ENCODE results near the gene CD99.

CD99 gene, protein sequence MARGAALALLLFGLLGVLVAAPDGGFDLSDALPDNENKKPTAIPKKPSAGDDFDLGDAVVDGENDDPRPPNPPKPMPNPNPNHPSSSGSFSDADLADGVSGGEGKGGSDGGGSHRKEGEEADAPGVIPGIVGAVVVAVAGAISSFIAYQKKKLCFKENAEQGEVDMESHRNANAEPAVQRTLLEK

DNA sequence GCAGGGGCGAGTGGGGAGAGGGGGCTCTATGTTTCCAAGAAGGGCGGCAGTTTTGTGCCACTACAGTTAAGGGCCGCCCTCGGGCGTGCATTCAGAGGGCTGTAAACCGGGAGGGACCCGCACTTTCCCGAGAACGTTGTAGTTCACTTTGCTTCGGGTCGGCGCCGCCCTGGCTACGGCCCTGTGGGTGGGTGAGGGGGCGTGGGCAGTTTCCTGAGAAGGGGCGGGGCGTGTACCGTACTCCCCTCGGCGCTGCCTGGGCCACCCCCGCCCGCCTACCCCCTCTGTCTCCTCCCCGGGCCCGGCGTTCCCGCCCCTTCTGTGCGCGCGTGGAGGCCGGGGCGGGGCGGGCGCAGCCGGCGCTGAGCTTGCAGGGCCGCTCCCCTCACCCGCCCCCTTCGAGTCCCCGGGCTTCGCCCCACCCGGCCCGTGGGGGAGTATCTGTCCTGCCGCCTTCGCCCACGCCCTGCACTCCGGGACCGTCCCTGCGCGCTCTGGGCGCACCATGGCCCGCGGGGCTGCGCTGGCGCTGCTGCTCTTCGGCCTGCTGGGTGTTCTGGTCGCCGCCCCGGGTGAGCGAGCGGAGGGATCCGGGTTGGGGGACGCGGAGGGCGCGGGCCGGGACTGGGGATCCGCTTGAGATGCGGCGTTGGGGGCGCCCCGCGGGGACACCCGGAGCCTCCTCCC, at the start of gene CD99:
Gene CD99, plus strand, starts transcription at position 440 of the 687 bp plus-strand sequence. Its CDS starts 66 bp downstream, at position 506.
- peak; percentile 58 for DNase-seq (ENCODE audit: low read depth, low spot score)

DNA sequence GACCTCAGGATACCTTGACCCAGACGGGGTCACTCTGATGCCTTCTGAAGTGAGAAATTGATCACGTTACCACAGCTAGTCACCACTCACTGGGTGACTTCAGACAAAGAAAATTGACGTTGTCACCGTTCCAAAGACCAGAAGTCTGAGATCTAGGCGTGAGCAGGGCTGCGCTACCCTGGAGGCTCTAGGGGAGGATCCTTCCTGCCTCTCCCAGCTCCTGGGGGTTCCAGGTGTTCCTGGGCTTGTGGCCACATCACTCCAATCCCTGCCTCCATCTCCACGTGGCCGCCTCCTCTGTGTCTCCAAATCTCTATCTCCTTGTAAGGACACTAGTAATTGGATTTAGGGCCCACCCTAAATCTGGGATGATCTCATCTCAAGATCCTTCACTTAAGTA, 48.9 kb upstream of the CD99 start:
- DNase-seq (ENCODE audit: low read depth, low spot score): no peak

DNA sequence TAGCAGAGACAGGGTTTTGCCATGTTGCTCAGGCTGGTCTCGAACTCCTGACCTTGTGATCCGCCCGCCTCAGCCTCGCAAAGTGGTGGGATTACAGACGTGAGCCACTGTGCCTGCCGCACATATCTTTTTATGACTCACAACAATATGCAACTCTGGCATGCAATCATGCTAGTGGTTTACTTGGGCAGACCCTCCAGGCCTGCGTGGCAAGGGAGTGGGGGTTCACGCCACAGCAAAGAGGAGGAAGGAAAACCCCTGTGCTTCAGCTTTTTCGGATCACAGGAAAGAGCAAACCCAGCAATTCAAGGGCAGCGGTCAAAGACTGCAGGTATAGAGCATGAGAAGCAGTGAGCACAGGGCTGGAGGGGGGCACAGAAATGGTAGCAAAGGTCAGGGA, 48.3 kb upstream of the CD99 start:
- no peak for DNase-seq (ENCODE audit: low read depth, low spot score)

DNA sequence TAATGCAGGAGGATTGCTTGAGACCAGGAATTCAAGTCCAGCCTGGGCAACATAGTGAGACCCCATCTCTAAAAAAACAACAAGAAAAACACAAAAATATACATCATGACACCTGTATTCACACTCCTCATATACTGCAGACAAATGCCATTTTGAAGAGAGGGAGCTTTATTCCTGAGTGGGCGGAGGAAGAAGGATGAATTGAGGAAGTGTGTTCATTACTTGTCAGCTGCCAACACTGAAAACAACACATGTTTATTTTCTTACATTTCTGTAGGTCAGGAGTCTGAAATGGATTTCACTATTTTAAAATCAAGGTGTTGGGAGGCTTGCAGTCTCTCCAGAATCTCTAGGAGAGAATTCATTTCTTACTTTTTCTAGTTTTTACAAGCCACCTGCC, 47.2 kb upstream of the CD99 start:
- DNase-seq (ENCODE audit: low read depth, low spot score): no peak

DNA sequence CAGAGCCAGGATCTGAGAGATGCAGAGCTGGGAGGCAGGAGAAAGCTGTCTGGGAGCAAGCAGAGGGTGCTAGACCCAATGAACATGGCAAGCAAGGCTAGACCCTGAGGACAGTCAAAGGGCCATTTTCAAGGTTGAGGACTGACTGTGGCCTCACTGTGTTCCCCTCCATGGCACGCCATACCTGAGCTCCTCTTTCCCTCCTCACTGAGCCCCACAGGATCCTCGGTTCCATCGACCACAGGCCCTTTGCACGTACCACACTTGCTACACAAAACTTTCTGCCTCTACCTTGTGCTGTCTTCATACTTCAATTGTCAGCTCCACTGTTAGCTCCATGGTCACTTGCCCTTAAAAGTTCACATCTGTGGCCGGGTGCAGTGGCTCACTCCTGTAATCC, 45.5 kb upstream of the CD99 start:
- no peak for DNase-seq (ENCODE audit: low read depth, low spot score)

DNA sequence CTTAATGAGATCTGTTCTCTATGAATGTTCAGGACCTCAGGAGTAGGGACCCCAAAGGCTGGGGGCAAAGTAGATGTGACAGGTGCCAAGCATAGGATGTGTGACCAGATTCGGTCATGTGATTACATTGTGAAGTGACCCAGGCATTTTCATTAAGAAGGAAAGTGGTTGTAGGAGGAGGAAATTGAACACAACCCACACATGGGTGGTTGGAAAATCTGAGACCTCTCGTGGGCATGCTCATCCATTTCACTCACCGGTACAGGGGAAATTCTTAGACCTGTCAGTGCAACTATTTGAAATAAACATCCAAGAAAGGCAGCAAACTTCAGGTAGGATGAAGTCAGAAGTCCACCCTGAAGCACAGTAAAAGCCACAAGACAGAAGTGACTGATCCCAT, 43.5 kb upstream of the CD99 start:
- no peak for DNase-seq (ENCODE audit: low read depth, low spot score)

DNA sequence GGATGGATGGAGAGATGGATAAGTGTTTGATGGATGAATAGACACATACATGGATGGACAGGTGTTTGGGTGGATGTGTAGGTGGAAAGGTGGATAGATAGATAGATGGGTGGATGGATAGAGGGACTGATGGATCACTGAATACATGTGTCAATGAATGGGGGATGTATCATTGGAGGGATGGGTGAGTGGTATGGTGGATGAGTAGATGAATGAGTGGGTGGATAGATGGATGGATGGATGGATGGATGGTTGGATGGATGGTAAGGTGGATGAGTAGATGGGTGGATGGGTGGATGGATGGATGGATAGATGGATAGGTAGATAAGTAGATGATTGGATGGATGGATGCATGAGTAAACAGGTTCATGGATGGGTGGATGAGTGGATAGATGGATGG, 41.1 kb upstream of the CD99 start:
- DNase-seq (ENCODE audit: low read depth, low spot score): no peak

DNA sequence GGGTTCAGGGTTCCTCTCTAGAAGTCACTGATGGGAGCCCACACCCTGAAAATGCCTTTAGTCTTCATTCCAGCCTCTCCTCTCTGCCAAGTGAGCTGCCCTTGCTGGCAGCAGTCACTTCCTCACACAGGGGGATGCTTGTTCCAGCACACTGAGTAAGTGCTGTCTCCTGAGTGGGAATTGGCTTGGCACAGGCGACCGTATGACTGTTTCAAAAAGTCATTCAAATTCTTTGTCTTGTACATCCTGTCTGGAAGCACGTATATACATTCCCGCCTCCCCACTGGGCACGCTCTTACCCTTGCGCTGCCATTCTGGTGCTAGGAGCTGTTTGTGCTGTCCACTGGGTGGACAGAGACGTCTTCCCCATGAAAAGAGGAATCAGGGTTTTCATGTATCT, 40.2 kb upstream of the CD99 start:
- no peak for DNase-seq (ENCODE audit: low read depth, low spot score)

DNA sequence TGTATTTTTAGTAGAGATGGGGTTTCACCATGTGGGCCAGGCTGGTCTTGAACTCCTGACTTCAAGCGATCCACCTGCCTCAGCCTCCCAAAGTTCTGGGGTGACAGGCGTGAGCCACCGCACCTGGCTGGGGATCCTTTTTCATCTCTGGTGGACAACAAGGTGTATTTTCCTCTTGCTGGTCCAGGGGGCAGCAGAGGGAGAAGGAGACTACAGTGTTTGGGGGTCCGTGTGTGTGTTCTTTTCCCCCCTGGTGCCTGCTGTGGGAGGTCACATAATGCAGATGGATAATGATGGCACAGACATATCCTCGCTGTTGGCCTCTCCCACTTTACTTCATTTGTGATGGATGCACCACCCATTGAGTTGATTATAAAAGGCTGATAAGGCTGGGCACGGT, 39.0 kb upstream of the CD99 start:
- DNase-seq (ENCODE audit: low read depth, low spot score): no peak

DNA sequence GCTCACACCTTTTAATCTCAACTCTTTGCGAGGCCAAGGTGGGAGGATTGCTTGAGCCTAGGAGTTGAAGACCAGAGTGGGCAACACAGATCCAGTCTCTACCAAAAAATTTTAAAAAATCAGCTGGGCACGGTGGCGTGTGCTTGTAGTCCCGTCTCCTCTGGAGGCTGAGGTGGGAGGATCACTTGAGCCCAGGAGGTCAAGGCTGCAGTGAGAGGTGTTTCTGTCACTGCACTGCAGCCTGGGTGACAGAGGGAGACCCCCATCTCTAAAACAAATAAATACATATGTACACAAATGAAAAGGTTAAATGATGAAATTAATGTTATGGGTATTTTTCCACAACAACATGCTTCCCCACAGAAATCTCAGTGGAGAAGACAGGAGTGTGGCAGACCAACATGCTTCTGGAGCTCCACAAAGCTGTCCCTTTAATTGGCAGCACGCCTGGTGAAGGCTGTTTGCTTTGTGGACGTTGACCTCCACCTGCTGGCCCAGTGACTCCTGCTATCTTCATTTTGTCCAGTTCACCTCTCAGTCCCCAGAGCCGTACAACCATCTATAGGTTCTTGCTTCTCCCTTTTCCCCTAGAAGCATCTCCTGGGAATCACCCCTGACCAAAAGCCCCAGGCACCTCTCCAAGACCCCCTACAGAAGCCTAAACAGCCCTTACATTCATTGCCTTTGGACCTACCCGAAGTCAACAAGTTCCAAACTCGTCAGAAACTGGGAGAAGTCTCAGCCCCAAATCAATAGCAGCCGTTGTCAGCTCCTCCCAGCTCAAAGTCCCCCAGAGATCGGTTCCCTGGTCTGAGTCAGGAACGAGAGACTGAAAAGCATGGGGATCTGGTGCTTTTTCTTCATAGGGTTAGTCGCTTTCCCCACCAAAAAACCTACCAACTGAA, 36.4 kb upstream of the CD99 start:
- no peak for DNase-seq (ENCODE audit: low read depth, low spot score)

DNA sequence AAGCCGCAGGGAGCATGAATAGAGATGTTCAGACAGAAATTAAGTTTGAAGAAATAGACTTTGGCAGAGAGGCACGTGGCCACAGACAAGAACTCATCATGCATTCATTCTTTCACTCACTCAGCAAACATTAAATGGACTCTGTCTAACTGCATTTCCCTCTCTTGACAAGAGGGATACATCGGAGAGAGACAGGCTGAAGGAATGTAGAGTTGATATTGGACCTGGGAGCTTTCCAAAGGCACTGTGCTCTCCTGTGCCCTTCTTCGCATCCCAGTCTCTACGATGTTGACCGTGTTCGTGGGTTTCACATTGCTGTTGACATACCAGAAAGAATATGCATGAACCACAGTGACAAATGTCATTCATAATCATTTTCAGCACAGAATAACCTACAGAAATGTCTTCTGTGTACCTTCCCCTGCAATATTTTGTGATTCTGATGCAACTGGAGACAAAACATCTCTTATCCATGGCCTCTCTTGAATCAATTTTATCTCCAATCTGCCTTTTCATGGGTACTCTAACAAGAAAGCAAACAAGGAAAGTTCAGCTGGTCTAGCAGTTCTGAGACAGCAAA, 34.7 kb upstream of the CD99 start:
- DNase-seq (ENCODE audit: low read depth, low spot score): no peak

DNA sequence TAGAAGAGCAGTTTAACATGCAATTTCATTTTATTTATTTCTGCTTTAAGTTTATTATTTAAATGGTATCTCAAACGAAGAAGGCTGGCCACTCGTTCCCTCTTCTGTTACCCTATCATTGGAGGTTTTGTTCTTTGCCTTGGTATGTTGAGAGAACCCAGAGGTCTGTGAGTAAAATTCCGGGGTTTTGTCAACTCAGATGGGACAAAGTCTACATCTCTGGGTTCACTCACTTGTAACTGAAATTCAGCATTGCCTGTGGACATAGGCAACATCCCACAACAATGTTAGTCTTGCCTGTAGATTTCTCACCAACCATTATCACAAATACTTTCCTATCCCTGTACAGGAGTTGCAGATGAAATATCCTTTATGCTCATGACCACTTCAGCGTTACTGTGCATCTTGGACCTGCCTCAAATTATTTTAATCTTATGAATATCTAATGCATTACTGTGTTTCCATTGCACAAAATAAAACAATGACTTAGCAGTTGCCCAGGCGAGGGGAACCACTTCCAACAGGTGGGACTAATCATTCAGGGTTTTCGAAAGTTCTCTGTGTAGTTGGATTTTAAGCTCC, 33.5 kb upstream of the CD99 start:
- no peak for DNase-seq (ENCODE audit: low read depth, low spot score)

DNA sequence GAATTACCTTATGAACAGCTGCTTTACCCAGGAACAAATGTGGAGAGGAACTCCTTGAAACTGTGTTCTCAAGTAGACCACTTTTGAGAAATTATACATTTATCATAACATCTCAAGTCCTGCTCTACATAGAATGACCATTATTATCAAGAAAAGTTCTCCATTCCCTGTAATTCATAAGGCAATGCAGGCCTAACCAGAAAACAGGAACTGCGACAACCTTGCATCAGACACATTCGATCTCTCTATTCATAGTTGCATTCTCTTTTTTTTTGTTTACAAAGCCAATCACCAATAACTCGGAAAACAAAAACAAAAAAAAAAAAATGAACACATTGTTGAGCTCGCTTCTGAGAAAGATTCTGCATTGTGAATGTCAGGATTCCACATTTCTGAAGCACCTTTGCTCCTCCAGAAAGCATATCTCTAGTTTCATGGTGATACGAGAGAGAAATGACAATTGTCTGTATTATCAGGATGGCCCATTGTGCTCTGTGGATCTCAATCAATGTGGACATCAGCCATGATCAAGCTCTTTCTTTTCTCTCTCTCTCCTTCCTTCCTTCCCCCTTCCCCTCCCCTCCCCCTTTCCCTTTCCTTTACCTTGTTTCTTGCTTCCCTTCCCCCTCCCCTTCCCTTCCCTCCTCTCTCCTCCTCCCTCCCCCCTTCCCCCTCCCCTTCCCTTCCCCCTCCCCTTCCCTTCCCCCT, 32.4 kb upstream of the CD99 start:
- no peak for DNase-seq (ENCODE audit: low read depth, low spot score)

DNA sequence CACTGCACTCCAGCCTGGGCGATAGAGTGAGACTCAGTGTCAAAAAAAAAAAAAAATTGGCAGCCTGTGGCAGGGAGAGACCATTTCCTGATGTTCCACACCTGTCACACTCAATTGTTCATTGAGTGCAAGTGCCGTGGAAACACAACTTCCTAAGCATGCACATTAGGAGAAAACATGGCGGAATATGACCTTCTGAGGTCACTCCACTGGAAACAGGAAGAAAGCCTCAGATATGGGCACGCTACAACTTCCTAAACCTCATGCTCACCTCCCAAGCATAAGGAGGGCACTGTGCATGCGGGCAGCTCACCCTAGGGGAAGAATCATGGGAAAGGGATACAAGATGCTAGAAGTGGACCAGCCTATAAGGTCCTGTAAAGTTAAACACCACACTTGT, 28.5 kb upstream of the CD99 start:
- DNase-seq (ENCODE audit: low read depth, low spot score): no peak

DNA sequence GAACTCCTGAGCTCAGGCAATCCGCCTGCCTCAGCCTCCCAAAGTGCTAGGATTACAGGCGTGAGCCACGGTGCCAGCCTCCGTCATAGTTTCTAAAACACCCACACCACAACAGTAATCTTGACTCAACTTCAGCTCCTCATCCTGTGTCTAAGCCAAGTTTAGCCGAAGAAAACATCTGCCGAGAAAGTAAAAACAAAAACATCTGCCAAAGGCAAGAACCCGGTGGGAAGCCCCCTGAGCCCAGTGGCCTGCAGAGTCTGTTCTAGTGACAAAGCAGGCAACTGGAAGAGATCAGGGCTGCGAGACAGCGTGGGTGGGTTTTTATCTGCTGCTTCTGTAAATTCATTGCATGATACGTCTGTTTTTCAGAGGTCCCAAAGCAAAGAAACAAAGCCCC, 26.6 kb upstream of the CD99 start:
- peak; percentile 66 for DNase-seq (ENCODE audit: low read depth, low spot score)

DNA sequence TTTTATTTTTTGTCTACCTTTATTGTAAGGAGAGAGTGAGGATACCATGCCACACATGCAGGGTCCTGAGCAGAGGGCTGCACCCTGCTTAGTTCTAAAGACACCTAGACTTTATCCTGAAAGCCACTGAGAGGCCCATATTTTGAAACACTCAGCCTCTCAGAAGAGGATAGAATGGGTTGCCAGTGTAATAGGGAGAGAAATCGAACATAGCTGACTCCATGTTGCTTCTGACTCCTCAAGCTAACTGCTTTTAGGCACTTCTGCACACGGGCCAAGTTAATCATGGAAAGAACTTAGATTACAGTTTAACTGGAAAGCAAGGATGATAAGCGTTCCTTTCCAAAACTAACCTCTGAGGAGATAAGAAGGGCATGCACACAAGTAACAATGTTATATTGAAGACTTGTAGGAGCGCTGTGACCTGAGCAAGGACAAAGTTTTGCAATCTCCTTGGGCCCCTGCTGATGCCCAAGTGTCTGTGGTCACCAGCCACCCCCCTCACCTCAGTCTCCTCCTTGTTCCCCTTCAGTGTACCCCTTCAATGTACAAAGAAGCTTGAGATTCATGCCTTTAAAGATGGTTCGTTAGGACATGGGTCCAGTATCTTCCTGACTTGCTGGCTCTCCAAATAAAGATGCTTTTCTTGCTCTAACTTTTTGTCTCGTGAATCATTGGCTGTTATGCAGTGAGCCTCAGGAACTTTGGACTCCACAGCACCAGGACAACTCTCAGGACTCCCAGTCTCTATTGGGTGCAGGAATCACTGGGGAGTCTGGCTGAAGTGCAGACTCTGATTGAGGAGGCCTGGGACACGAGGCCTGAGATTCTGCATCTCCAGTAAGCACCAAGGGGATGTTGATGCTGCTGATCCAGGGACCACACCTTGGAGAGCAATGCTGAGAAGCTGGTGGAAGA, 25.4 kb upstream of the CD99 start:
- no peak for DNase-seq (ENCODE audit: low read depth, low spot score)

DNA sequence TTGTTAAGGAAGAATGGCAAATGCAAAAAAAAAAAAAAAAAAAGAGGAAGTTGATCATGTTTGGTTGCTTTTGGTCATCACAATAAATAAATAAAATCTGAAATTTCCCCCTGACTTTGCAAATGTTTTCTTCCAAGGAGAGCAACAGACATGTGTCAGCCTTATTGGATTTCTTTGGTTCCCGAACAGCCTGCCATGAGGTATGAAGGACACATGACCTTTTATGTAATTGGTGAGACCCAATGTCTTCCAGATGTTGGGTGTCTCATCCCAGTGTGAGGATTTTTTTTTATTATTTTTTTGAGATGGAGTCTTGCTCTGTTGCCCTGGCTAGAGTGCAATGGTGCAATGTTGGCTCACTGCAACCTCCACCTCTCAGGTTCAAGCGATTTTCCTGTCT, 24.6 kb upstream of the CD99 start:
- DNase-seq (ENCODE audit: low read depth, low spot score): no peak

DNA sequence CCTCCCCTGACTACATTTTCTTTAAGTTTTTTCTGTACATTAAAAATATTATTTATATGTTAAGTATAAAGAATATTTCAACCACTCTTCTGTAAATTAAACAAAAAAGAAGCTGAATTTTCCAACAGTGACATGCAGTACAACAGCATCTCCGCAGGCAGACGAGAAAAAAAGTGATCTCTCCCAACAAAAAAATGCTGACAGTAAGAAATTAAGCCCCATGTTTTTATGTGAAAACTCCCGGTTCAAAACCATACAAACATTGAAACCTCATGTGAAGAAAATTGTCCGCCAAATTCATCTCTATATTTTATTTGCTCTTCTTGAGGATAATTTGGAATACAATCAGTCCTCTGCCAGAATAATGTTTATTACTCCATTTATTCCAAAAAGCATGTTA, 20.1 kb upstream of the CD99 start:
- no peak for DNase-seq (ENCODE audit: low read depth, low spot score)

DNA sequence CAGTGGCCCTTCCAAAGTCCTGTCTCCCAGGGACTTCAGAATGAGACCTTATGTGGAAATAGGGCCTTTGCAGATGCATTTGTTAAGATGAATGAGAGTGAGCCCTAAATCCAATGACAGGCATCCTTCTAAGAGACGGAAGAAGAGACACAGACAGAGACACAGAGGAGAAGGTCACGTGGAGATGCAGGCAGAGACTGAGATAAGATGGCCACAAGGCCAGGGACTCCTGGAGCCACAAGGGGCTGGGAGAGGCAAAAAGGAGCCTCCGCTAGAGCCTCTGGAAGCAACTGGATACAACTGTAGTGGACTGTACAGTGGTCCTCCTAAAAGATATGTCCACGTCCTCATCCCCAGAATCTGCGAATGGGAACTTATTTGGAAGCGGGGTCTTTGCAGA, 19.0 kb upstream of the CD99 start:
- no peak for DNase-seq (ENCODE audit: low read depth, low spot score)

DNA sequence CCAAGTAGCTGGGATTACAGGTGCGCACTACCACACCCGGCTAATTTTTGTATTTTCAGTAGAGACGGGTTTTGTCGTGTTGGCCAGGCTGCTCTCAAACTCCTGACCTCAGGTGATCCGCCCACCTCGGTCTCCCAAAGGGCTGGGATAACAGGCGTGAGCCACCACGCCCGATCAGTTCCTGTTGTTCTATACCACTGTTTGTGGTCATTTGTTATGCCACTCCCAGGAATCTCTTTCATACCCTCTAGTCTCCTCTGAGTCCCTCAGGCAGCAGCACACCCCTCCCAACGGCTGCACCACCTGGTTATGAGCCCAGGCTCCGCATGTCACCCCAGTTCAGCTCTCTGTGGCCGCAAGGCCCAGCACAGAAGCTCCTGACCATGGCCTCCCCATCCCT, 17.5 kb upstream of the CD99 start:
- no peak for DNase-seq (ENCODE audit: low read depth, low spot score)

Measured in smooth muscle cell of the brain vasculature (primary cell).